HG03439 (cell line): ENCODE results near the gene VIL1.

ENCODE experiments used
- ATAC-seq: cut with Tn5 transposase; IDR thresholded peaks from one replicate; pipeline ENCODE4 v1.9.1; 2021; ENCODE audit warnings: mild to moderate bottlenecking, moderate library complexity; ENCODE audit not compliant: unreplicated experiment

VIL1 gene

GRCh38 chr2:218435003-218435982 lies 16.4 kb downstream of the VIL1 start:
- no peak for ATAC-seq

GRCh38 chr2:218436992-218437391 lies 18.1 kb downstream of the VIL1 start:
- ATAC-seq, result no peak

GRCh38 chr2:218437969-218438368 lies 19.0 kb downstream of the VIL1 start:
- ATAC-seq, result no peak

GRCh38 chr2:218438596-218438995 lies 19.7 kb downstream of the VIL1 start:
- ATAC-seq, result no peak

GRCh38 chr2:218444692-218445357 lies 25.9 kb downstream of the VIL1 start:
- ATAC-seq, result no peak

GRCh38 chr2:218445602-218446001 lies 26.7 kb downstream of the VIL1 start:
- ATAC-seq, result no peak

GRCh38 chr2:218446547-218446946 lies 27.6 kb downstream of the VIL1 start:
- ATAC-seq, result no peak

GRCh38 chr2:218447072-218447471 lies 28.1 kb downstream of the VIL1 start:
- no peak for ATAC-seq

GRCh38 chr2:218448934-218449333 lies 30.0 kb downstream of the VIL1 start:
- no peak for ATAC-seq

GRCh38 chr2:218452079-218452478 lies 33.2 kb downstream of the VIL1 start:
- no peak for ATAC-seq

GRCh38 chr2:218456849-218457248 lies 37.9 kb downstream of the VIL1 start:
- no peak for ATAC-seq

GRCh38 chr2:218458598-218458997 lies 39.7 kb downstream of the VIL1 start:
- ATAC-seq, result no peak

- ATAC-seq, result no peak
Measured at GRCh38 chr2:218465987-218466633, 47.2 kb downstream of the VIL1 start.

- ATAC-seq, result no peak
Measured at GRCh38 chr2:218470448-218470847, 51.5 kb downstream of the VIL1 start.

- no peak for ATAC-seq
Measured at GRCh38 chr2:218471036-218471435, 52.1 kb downstream of the VIL1 start.

GRCh38 chr2:218471982-218472381 lies 53.1 kb downstream of the VIL1 start:
- ATAC-seq, result no peak

- ATAC-seq, result no peak
Measured at GRCh38 chr2:218472988-218473387, 54.1 kb downstream of the VIL1 start.

GRCh38 chr2:218474527-218474926 lies 55.6 kb downstream of the VIL1 start:
- no peak for ATAC-seq

GRCh38 chr2:218476676-218477075 lies 57.8 kb downstream of the VIL1 start:
- ATAC-seq, result no peak

GRCh38 chr2:218477247-218477646 lies 58.3 kb downstream of the VIL1 start:
- ATAC-seq, result no peak

- no peak for ATAC-seq
Measured at GRCh38 chr2:218478544-218478943, 59.6 kb downstream of the VIL1 start.

GRCh38 chr2:218479595-218479994 lies 60.7 kb downstream of the VIL1 start:
- ATAC-seq, result no peak
